GM10266 (cell line): ENCODE results near the gene FAM193B.
"Not testable (repeated sequence)": the region's sequence is repeated elsewhere in the genome, so short reads cannot be mapped to it uniquely, and the experiment has no call there.

ENCODE experiments used
- DNase-seq: peaks from one replicate; pipeline ENCODE4 v3.0.0; 2012; ENCODE audit errors: extremely low spot score
- CTCF ChIP-seq: IDR thresholded peaks from 2 replicates; pipeline ENCODE4 v1.5.1; 2012; ENCODE audit warnings: mild to moderate bottlenecking, low read depth; ENCODE audit not compliant: control insufficient read depth, insufficient read depth; ENCODE audit errors: missing control alignments

Gene FAM193B

GRCh38 chr5:177578316-177578715 lies 24.0 kb upstream of the FAM193B start:
- no peak for TF ChIP-seq CTCF
- no peak for DNase-seq

GRCh38 chr5:177576169-177576568 lies 21.8 kb upstream of the FAM193B start:
- no peak for DNase-seq
- TF ChIP-seq CTCF: no peak

GRCh38 chr5:177575488-177575887 lies 21.1 kb upstream of the FAM193B start:
- no peak for DNase-seq
- TF ChIP-seq CTCF: no peak

GRCh38 chr5:177569894-177570293 lies 15.5 kb upstream of the FAM193B start:
- no peak for TF ChIP-seq CTCF
- DNase-seq: no peak

- no peak for TF ChIP-seq CTCF
Measured at GRCh38 chr5:177568326-177568725, 14.0 kb upstream of the FAM193B start.

GRCh38 chr5:177565046-177565445 lies 10.7 kb upstream of the FAM193B start:
- no peak for DNase-seq
- no peak for TF ChIP-seq CTCF

More at GRCh38 chr5:177568326-177568725, 14.0 kb upstream of the FAM193B start:
- no peak for DNase-seq

- DNase-seq: not testable (repeated sequence)
Measured at GRCh38 chr5:177559446-177559941, 5.1 kb upstream of the FAM193B start.

GRCh38 chr5:177557796-177558195 lies 3.4 kb upstream of the FAM193B start:
- no peak for TF ChIP-seq CTCF
- no peak for DNase-seq
